HEK293 (cell line): ENCODE results near the gene GARIN5A.

Source experiments
- CTCF ChIA-PET: fragments of 350-600 bp; formaldehyde crosslinking; extraction: SDS; loops from one replicate; lab custom pipeline; 2021; ENCODE audit warnings: antibody characterized with exemption; lab: Yijun Ruan, JAX
- POLR2A ChIA-PET: fragments of 300-600 bp; formaldehyde crosslinking; extraction: SDS; loops from one replicate; lab custom pipeline; 2020; ENCODE audit warnings: antibody characterized with exemption, inconsistent platforms; lab: Yijun Ruan, JAX
- H3K27ac ChIP-seq: fragments of 200-500 bp; sonication (Bioruptor generic); 2 replicates; pipeline ENCODE4 v1.5.1; 2014; ENCODE audit warnings: low read depth, low read length, control low read depth, inconsistent platforms; ENCODE audit errors: extremely low read depth
- H3K36me3 ChIP-seq, 2 experiments: fragments of 200-500 bp in 1 of 2; sonication (Bioruptor generic) in 1 of 2; 1 replicate in 1 of 2; 2 replicates in 1 of 2; pipeline ENCODE4 v1.5.1; 2014 to 2017; ENCODE audit warnings: inconsistent platforms in 2 of 2, low read length in 2 of 2; ENCODE audit not compliant: control insufficient read depth in 2 of 2, insufficient read depth in 1 of 2
- H3K4me1 ChIP-seq: fragments of 200-500 bp; sonication (Bioruptor generic); 2 replicates; pipeline ENCODE4 v1.5.1; 2014; ENCODE audit warnings: mild to moderate bottlenecking, low read length, inconsistent platforms; ENCODE audit not compliant: control insufficient read depth, insufficient read depth
- H3K4me3 ChIP-seq: 2 replicates; pipeline ENCODE4 v1.5.1; 2011; ENCODE audit warnings: low read depth, mild to moderate bottlenecking, control low read depth, low read length, moderate library complexity
- H3K9me3 ChIP-seq: fragments of 200-500 bp; sonication (Bioruptor generic); 2 replicates; pipeline ENCODE4 v1.5.1; 2014; ENCODE audit warnings: low read depth, low read length, inconsistent platforms; ENCODE audit not compliant: control insufficient read depth, insufficient read depth
- BCL11B ChIP-seq: fragments of 450-650 bp; formaldehyde crosslinking; IDR thresholded peaks from 2 replicates; pipeline ENCODE4 v1.5.1; 2016; ENCODE audit warnings: low read depth, missing biosample characterization, missing genetic modification characterization
- OVOL3 ChIP-seq: fragments of 450-650 bp; formaldehyde crosslinking; IDR thresholded peaks from 2 replicates; pipeline ENCODE4 v1.5.1; 2016; ENCODE audit warnings: missing biosample characterization, missing genetic modification characterization
- PATZ1 ChIP-seq: fragments of 450-650 bp; formaldehyde crosslinking; IDR thresholded peaks from 2 replicates; pipeline ENCODE4 v1.5.1; 2016; ENCODE audit warnings: missing biosample characterization, missing genetic modification characterization
- PRDM2 ChIP-seq: fragments of 450-650 bp; formaldehyde crosslinking; IDR thresholded peaks from 2 replicates; pipeline ENCODE4 v1.5.1; 2016; ENCODE audit warnings: missing biosample characterization, missing genetic modification characterization, borderline replicate concordance
- REPIN1 ChIP-seq: fragments of 450-650 bp; formaldehyde crosslinking; IDR thresholded peaks from 2 replicates; pipeline ENCODE4 v1.5.1; 2017; ENCODE audit warnings: missing biosample characterization, missing genetic modification characterization, low read depth
- REST ChIP-seq: fragments of 450-650 bp; formaldehyde crosslinking; IDR thresholded peaks from 2 replicates; pipeline ENCODE4 v1.5.1; 2016; ENCODE audit warnings: missing biosample characterization, missing genetic modification characterization
- ZBTB17 ChIP-seq: fragments of 450-650 bp; formaldehyde crosslinking; IDR thresholded peaks from 2 replicates; pipeline ENCODE4 v1.5.1; 2016; ENCODE audit warnings: missing biosample characterization, missing genetic modification characterization
- ZNF140 ChIP-seq: fragments of 450-650 bp; formaldehyde crosslinking; IDR thresholded peaks from 2 replicates; pipeline ENCODE4 v1.5.1; 2016; ENCODE audit warnings: missing biosample characterization, missing genetic modification characterization
- ZNF366 ChIP-seq: fragments of 450-650 bp; formaldehyde crosslinking; conservative IDR thresholded peaks from 2 replicates; pipeline ENCODE4 v1.5.1; 2016; ENCODE audit warnings: missing biosample characterization, missing genetic modification characterization
- ZNF48 ChIP-seq: fragments of 450-650 bp; formaldehyde crosslinking; IDR thresholded peaks from 2 replicates; pipeline ENCODE4 v1.5.1; 2016; ENCODE audit warnings: missing biosample characterization, missing genetic modification characterization
- ZNF585B ChIP-seq: fragments of 450-650 bp; formaldehyde crosslinking; IDR thresholded peaks from 2 replicates; pipeline ENCODE4 v1.5.1; 2016; ENCODE audit warnings: missing biosample characterization, missing genetic modification characterization
- ZNF621 ChIP-seq: fragments of 450-650 bp; formaldehyde crosslinking; IDR thresholded peaks from 2 replicates; pipeline ENCODE4 v1.5.1; 2017; ENCODE audit warnings: missing biosample characterization, missing genetic modification characterization
- ZNF629 ChIP-seq: fragments of 450-650 bp; formaldehyde crosslinking; IDR thresholded peaks from 2 replicates; pipeline ENCODE4 v1.5.1; 2017; ENCODE audit warnings: missing biosample characterization, missing genetic modification characterization
- ZSCAN16 ChIP-seq: fragments of 450-650 bp; formaldehyde crosslinking; IDR thresholded peaks from 2 replicates; pipeline ENCODE4 v1.5.1; 2016; ENCODE audit warnings: missing biosample characterization, missing genetic modification characterization
- ZSCAN23 ChIP-seq: fragments of 450-650 bp; formaldehyde crosslinking; IDR thresholded peaks from 2 replicates; pipeline ENCODE4 v1.5.1; 2016; ENCODE audit warnings: missing biosample characterization, missing genetic modification characterization

The GARIN5A gene

GRCh38 chr19:50482271-50482855 lies 5.7 kb upstream of the GARIN5A start:
- no peaks in the 10 kb centered on the region for H3K9me3 ChIP-seq
- ChIA-PET POLR2A (interaction anchor here (0.9 kb wide), 1 partner anchor 98 kb away, joined by 3 read pairs; the partner anchor contains the start of gene POLD1), CTCF (no interaction called here)
- peaks cover 4% of the 10 kb centered on the region; the same call in 1 of the 2 replicates for H3K4me1 ChIP-seq
- H3K27ac ChIP-seq: no peak overlapping the region
- TF ChIP-seq ZNF366 (tag by site-specific recombination): no peak
- TF ChIP-seq ZSCAN16 (tag by site-specific recombination): no peak
- no peak for TF ChIP-seq BCL11B (tag by site-specific recombination)
- TF ChIP-seq ZBTB17 (tag by site-specific recombination): no peak
- no peak for TF ChIP-seq ZNF621 (tag by site-specific recombination)
- no peak overlapping the region for H3K4me3 ChIP-seq
- peaks cover 15 to 81% of the 10 kb centered on the region in 2 experiments; a peak in 2 of 3 replicates for H3K36me3 ChIP-seq

- CTCF ChIA-PET: no interaction called here
- peaks cover 7% of the 10 kb centered on the region; the same call in 1 of the 2 replicates for H3K4me1 ChIP-seq
- H3K9me3 ChIP-seq: no peaks in the 10 kb centered on the region
- H3K27ac ChIP-seq: no peak overlapping the region
- no peak overlapping the region for H3K4me3 ChIP-seq
- POLR2A ChIA-PET: interaction anchor here (0.6 kb wide), 1 partner anchor 59 kb away, joined by 3 read pairs; no protein-coding TSS in a partner anchor
- TF ChIP-seq ZNF48 (tag by site-specific recombination) (no peak), OVOL3 (no peak), PRDM2 (tag by site-specific recombination) (no peak), ZNF629 (no peak), PATZ1 (tag by site-specific recombination) (no peak), ZSCAN23 (tag by site-specific recombination) (no peak), REST (no peak), ZNF140 (tag by site-specific recombination) (no peak), ZNF585B (tag by site-specific recombination) (no peak), REPIN1 (tag by site-specific recombination) (no peak)
- TF ChIP-seq, all 188 proteins: peak for 0
- H3K36me3 ChIP-seq: peaks cover 15 to 76% of the 10 kb centered on the region in 2 experiments; a peak in 2 of 3 replicates
Measured at GRCh38 chr19:50481351-50482149, 4.9 kb upstream of the GARIN5A start.
